CD14-positive monocyte (primary cell): ENCODE results near the gene ZBED4. TPM values are rescaled to one million over a fixed set of nuclear protein-coding genes. Genes with fewer than 3 reads are reported as not detected.

Experiments used
- DNase-seq, 3 donors: peaks; one replicate each; pipeline ENCODE4 v3.0.0-alpha.2; 2011 to 2022
- H2AFZ ChIP-seq: 2 replicates; pipeline ENCODE4 v1.6.0; 2012; ENCODE audit warnings: mild to moderate bottlenecking, low read depth, low read length, inconsistent platforms; ENCODE audit not compliant: insufficient read depth, poor library complexity, severe bottlenecking
- H3K27ac ChIP-seq, 2 donors: 1 replicate in 1 of 2; 2 replicates in 1 of 2; pipeline ENCODE4 v1.5.1; 2012 to 2013; ENCODE audit warnings: low read length in 2 of 2, control low read depth in 1 of 2, inconsistent platforms in 1 of 2, low read depth in 1 of 2, mild to moderate bottlenecking in 1 of 2
- H3K27me3 ChIP-seq, 2 donors: one replicate each; pipeline versions ENCODE4 v1.6.0 to v1.6.1; 2011 to 2013; ENCODE audit warnings: low read length in 2 of 2; ENCODE audit not compliant: control insufficient read depth in 2 of 2, insufficient read depth in 2 of 2
- H3K36me3 ChIP-seq, 2 donors: replicated peaks in 1 of 2; 1 replicate in 1 of 2; 2 replicates in 1 of 2; pipeline versions ENCODE4 v1.5.1 to v1.6.1; 2012 to 2013; ENCODE audit warnings: low read length in 2 of 2, control low read depth in 1 of 2, inconsistent platforms in 1 of 2, mild to moderate bottlenecking in 1 of 2; ENCODE audit not compliant: insufficient read depth in 2 of 2, control insufficient read depth in 1 of 2
- H3K4me1 ChIP-seq, 2 donors: 1 replicate in 1 of 2; 2 replicates in 1 of 2; pipeline versions ENCODE4 v1.5.1 to v1.6.1; 2012 to 2013; ENCODE audit warnings: low read length in 2 of 2, control low read depth in 1 of 2, inconsistent platforms in 1 of 2, mild to moderate bottlenecking in 1 of 2, moderate library complexity in 1 of 2; ENCODE audit not compliant: insufficient read depth in 2 of 2, control insufficient read depth in 1 of 2
- H3K4me2 ChIP-seq: replicated peaks from 2 replicates; pipeline ENCODE3; 2012; ENCODE audit warnings: low read length, moderate library complexity, mild to moderate bottlenecking; ENCODE audit not compliant: poor library complexity, severe bottlenecking; ENCODE audit errors: extremely low read depth
- H3K4me3 ChIP-seq, 3 experiments: fragments of 200-600 bp in 1 of 3; sonication (generic) in 1 of 3; replicated peaks in 1 of 3; 1 replicate in 2 of 3; 2 replicates in 1 of 3; pipeline ENCODE4 v1.5.1; 2011 to 2013; ENCODE audit warnings: low read length in 3 of 3, mild to moderate bottlenecking in 3 of 3, control low read depth in 2 of 3, low read depth in 2 of 3, inconsistent platforms in 1 of 3, moderate library complexity in 1 of 3
- H3K79me2 ChIP-seq: 2 replicates; pipeline ENCODE4 v1.6.0; 2012; ENCODE audit warnings: mild to moderate bottlenecking, control low read depth, inconsistent platforms, low read length, moderate library complexity; ENCODE audit not compliant: insufficient read depth
- H3K9ac ChIP-seq: 2 replicates; pipeline ENCODE4 v1.6.0; 2017; ENCODE audit warnings: low read length, mild to moderate bottlenecking; ENCODE audit not compliant: insufficient read depth, poor library complexity, severe bottlenecking
- H3K9me3 ChIP-seq, 2 donors: replicated peaks in 1 of 2; 1 replicate in 1 of 2; 2 replicates in 1 of 2; pipeline versions ENCODE4 v1.5.1 to v1.6.1; 2012 to 2013; ENCODE audit warnings: low read length in 2 of 2, control low read depth in 1 of 2; ENCODE audit not compliant: control insufficient read depth in 1 of 2, insufficient read depth in 1 of 2
- H4K20me1 ChIP-seq: 2 replicates; pipeline ENCODE4 v1.6.0; 2012; ENCODE audit warnings: mild to moderate bottlenecking, low read length, control low read depth, moderate library complexity; ENCODE audit not compliant: insufficient read depth
- H3K27ac Mint-ChIP-seq, 7 donors: one replicate each; pipeline ENCODE4 v1.8.0; 2020; ENCODE audit warnings: mild to moderate bottlenecking in 7 of 7, mixed read lengths in 7 of 7, moderate library complexity in 6 of 7, inconsistent platforms in 2 of 7
- H3K27me3 Mint-ChIP-seq, 3 donors: one replicate each; pipeline ENCODE4 v1.8.0; 2021 to 2022; ENCODE audit warnings: low read depth in 3 of 3, mild to moderate bottlenecking in 3 of 3, mixed read lengths in 3 of 3, moderate library complexity in 3 of 3, inconsistent platforms in 1 of 3
- H3K36me3 Mint-ChIP-seq, 2 donors: one replicate each; pipeline ENCODE4 v1.8.0; 2020; ENCODE audit warnings: mixed read lengths in 2 of 2, inconsistent platforms in 1 of 2, mild to moderate bottlenecking in 1 of 2
- H3K4me1 Mint-ChIP-seq: one replicate; pipeline ENCODE4 v1.8.0; 2020; ENCODE audit warnings: mild to moderate bottlenecking, mixed read lengths
- H3K4me3 Mint-ChIP-seq, 2 donors: one replicate each; pipeline ENCODE4 v1.8.0; 2020; ENCODE audit warnings: mild to moderate bottlenecking in 2 of 2, mixed read lengths in 2 of 2, moderate library complexity in 1 of 2
- H3K9me3 Mint-ChIP-seq, 7 donors: one replicate each; pipeline ENCODE4 v1.8.0; 2020 to 2022; ENCODE audit warnings: mixed read lengths in 7 of 7, mild to moderate bottlenecking in 6 of 7, moderate library complexity in 6 of 7, inconsistent platforms in 2 of 7
- CTCF ChIP-seq: fragments of 200-600 bp; IDR thresholded peaks from one replicate; pipeline ENCODE4 v1.8.0; 2022; ENCODE audit warnings: antibody characterized with exemption, mild to moderate bottlenecking
- WGBS: methylation state at CpG from one replicate; pipeline ENCODE4 v1.1.5; 2013; ENCODE audit warnings: missing lambda C conversion rate; ENCODE audit not compliant: insufficient coverage; 5-methylcytosine and 5-hydroxymethylcytosine counted together
- intact Hi-C, 2 donors: fragments of 100-400 bp; cut with micrococcal nuclease; formaldehyde crosslinking; loops; one replicate each; pipeline versions ENCODE4 v1.15.0 to v1.15.1; 2023
- polyA plus RNA-seq, 3 donors: library from polyadenylated mRNA; depleted of rRNA in 1 of 3; unstranded in 2 of 3; stranded (reverse) in 1 of 3; fragments of 300-500 nt in 2 of 3; fragments of >200 nt in 1 of 3; fragmentation: Illumina TruSeq in 2 of 3; gene quantifications; 1 replicate in 2 of 3; 2 replicates in 1 of 3; pipeline ENCODE4 v1.2.3, GENCODE V29; 2012 to 2021

The ZBED4 gene
- polyA plus RNA-seq, 3 donors: 3.8 to 8.2 (median 5.7) TPM

DNA sequence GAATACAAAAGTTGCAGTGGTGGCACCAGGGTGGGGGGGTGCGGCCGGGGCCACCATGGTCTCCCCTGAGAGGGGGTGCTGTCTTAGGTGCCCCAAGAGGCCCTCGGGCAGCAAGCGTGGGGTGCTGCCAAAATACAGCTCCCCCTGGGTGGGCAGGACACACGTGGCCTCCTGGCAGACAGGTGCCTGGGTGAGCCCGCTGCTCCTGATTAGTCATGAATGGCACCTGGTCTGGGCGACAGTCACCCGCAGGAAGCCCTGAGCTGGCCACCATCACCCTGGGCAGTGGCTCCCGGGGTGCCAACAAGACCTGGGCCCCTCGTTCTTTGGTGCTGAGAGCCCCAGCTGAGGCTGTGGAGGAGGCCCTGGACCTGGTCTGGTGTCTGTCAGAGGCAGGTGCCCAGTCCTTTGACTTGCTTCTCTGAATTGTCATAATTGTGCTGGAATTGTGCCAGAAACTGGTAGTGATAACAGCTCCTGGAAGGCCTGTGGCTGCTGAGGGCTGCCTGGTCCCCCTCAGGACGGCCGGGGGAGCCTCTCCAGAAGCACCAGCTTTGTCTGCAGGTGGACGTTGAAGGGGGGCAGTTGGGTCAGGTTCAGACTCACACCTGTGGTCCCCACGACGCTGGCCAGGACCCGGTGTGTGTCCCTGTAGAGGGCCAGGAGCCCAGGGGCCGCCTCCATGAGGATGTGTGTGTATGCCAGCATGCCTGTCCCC is 49.8 kb downstream of the ZBED4 start:
- Histone ChIP-seq H3K36me3 (peaks cover 47 to 76% of the 10 kb centered on the region in 2 donors), H3K27me3 (no peaks in the 10 kb centered on the region), H4K20me1 (no peaks in the 10 kb centered on the region), H3K9me3 (peaks cover 0 to 4% of the 10 kb centered on the region in 2 donors), H3K4me2 (no peak overlapping the region), H3K9ac (no peak overlapping the region), H3K27ac (no peak overlapping the region), H3K4me1 (no peaks in the 10 kb centered on the region), H2AFZ (no peak overlapping the region), H3K4me3 (no peak overlapping the region), H3K79me2 (no peaks in the 10 kb centered on the region)
- Mint-ChIP-seq H3K27ac (no peak overlapping the region), H3K9me3 (peaks cover 0 to 7% (median 0%) of the 10 kb centered on the region in 7 donors), H3K27me3 (no peaks in the 10 kb centered on the region), H3K36me3 (peaks cover 48 to 80% of the 10 kb centered on the region in 2 donors), H3K4me1 (no peaks in the 10 kb centered on the region), H3K4me3 (no peak overlapping the region)
- intact Hi-C loops: no loop called here
- whole genome bisulfite sequencing: 94% methylated on average over 17 of the region's 17 CpGs
- TF ChIP-seq CTCF: no peak
- no peak for DNase-seq

DNA sequence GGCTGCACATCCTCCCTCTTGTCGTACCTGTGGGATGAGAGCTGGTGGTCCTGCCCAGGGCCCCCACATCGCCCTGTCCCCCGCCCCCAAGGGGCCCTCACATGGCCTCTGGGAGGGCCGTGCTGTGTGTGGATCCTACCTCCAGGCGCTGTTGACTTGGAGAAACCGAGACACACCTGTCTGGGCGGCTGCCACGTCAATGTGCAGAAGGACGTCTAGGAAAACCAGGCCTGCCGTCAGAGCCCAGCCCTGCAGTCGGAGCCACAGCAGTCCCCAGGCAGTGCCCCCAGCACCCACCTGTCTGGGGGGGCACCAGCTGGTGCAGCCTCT is 50.4 kb downstream of the ZBED4 start:
- Mint-ChIP-seq H3K4me3 (no peak overlapping the region), H3K27me3 (peaks cover 0 to 3% (median 0%) of the 10 kb centered on the region in 3 donors), H3K9me3 (peaks cover 0 to 7% (median 0%) of the 10 kb centered on the region in 7 donors), H3K36me3 (peaks cover 52 to 81% of the 10 kb centered on the region in 2 donors), H3K4me1 (no peaks in the 10 kb centered on the region), H3K27ac (no peak overlapping the region)
- no peak overlapping the region for H2AFZ ChIP-seq
- no peak for DNase-seq
- no peak overlapping the region for H3K27ac ChIP-seq
- peaks cover 46 to 80% of the 10 kb centered on the region in 2 donors for H3K36me3 ChIP-seq
- no peak overlapping the region for H3K4me2 ChIP-seq
- no peaks in the 10 kb centered on the region for H3K27me3 ChIP-seq
- H3K9me3 ChIP-seq: peaks cover 0 to 4% of the 10 kb centered on the region in 2 donors
- WGBS: 95% methylated on average over 11 of the region's 11 CpGs
- H3K4me1 ChIP-seq: no peaks in the 10 kb centered on the region
- H3K9ac ChIP-seq: no peak overlapping the region
- no peaks in the 10 kb centered on the region for H3K79me2 ChIP-seq
- intact Hi-C loops: no loop called here
- H3K4me3 ChIP-seq: no peak overlapping the region
- no peaks in the 10 kb centered on the region for H4K20me1 ChIP-seq
- no peak for TF ChIP-seq CTCF
